GM12872 (cell line): ENCODE measurements around the gene PDE4C.

Experiments
- TF ChIP-seq, protein P1 (sequence below): IDR thresholded peaks from 3 replicates; pipeline ENCODE4 v1.5.1; 2011; ENCODE audit warnings: low read depth, mild to moderate bottlenecking, low read length, moderate library complexity; ENCODE audit not compliant: insufficient read depth

Gene PDE4C

DNA sequence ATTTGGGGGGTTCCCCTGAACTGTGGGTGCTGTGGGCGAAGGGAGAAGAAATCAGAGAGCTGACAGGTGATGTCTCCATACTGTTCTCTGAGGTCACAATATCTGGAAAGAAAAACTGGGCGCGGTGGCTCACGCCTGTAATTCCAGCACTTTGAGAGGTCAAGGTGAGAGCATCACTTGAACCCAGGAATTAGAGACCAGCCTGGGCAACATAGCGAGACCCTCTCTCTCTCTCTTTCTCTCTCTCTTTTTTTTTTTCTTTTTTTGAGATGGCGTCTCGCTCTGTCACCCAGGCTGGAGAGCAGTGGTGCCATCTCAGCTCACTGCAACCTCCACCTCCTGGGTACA is 26.1 kb upstream of the PDE4C start:
- TF ChIP-seq, protein P1, sequence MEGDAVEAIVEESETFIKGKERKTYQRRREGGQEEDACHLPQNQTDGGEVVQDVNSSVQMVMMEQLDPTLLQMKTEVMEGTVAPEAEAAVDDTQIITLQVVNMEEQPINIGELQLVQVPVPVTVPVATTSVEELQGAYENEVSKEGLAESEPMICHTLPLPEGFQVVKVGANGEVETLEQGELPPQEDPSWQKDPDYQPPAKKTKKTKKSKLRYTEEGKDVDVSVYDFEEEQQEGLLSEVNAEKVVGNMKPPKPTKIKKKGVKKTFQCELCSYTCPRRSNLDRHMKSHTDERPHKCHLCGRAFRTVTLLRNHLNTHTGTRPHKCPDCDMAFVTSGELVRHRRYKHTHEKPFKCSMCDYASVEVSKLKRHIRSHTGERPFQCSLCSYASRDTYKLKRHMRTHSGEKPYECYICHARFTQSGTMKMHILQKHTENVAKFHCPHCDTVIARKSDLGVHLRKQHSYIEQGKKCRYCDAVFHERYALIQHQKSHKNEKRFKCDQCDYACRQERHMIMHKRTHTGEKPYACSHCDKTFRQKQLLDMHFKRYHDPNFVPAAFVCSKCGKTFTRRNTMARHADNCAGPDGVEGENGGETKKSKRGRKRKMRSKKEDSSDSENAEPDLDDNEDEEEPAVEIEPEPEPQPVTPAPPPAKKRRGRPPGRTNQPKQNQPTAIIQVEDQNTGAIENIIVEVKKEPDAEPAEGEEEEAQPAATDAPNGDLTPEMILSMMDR: no peak

- TF ChIP-seq, protein P1: peak; percentile 98
These were observed 25.5 kb upstream of the PDE4C start for GRCh38 chr19:18251587-18252369.

DNA sequence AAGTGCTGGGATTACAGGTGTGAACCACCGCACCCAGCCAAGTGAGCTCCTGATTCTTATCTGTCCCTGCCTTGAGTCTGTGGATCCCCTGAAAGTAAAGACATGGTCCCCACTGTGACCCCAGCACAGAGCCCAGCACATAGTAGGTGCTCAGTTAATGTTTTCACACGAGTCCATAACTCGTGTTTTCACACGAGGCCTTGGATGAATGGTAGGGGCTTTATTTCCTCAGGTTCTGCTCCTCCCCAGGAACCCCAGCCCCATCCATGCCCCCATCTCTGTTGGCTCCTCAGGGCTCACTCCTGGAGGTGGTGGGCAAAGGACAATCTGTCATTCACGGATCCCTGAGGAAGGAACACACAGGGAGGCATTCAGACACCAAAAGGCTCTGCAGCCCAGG is 23.6 kb upstream of the PDE4C start:
- TF ChIP-seq, protein P1: no peak

- TF ChIP-seq, protein P1: no peak
These were observed 19.1 kb upstream of the PDE4C start for GRCh38 chr19:18245297-18245696.

DNA sequence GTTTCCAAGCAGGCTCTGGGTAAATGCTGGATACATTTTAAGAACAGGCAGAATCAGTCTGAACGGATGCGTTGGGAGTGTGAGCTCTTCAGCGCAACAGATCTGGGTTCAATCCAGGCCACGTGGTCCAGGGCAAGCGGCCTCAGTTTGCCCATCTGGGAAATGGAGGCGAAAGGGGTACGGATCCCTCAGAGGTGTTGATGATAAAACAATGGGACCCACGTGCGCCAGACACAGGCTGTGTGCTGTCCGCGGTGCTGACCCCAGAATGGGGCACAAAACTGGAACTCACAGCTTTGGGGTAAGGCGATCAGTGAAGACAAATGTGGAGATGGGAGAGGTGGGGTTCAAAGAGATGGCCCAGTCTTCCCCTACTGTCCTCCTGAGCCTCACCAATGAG is 13.1 kb upstream of the PDE4C start:
- TF ChIP-seq, protein P1: no peak

DNA sequence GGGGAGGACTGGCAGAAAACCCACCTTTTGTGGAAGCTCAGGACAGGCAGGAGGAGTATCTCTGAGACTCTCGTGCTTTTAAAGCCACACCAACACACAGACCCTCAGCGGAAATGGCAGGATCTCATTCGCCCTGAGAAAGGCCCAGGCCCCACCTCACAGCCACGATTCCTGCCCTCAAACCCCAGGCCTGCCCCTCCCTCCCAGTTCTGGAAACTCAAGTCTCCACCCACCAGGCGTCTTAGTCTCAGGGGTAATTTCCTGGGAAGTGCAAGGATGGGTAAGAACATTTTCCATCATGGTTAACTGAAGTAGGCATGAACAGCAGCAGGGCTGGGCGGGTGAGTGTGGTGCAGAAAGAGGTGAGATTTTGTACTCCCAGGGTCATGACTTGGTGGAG is 8.0 kb upstream of the PDE4C start:
- TF ChIP-seq, protein P1: no peak

DNA sequence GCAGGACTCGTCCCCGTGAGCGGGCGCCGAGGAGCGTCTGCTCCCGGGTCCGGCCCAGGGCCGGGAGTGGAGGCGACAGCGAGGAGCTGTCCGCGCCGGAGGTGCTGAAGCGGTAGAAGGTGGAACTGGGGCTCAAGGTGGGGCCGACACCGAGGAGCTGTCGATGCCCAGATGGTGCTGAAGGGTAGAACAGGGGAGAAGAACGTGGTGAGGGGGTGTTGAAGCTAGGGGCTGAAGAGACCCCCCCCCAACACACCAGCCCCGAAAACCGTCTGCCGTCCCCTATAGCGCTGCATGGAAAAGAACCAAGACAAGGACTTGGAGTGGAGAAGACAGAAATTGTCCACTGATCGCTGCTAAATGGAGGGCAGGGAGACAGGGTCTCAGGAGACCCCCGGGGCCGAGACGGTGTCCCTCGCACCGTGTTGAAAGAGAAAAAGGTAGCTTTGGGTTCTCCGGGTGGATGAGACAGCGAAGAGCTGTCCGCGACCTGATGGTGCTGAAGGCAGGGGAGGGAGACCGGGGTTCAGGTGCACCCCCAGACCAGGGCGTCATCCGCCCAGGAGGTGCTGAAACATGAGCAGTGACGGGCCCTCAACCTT is 7.1 kb upstream of the PDE4C start:
- TF ChIP-seq, protein P1: no peak
